HG02623 (cell line): ENCODE results near the gene RPL41.

Experiments used
- ATAC-seq: cut with Tn5 transposase; IDR thresholded peaks from one replicate; pipeline ENCODE4 v1.9.1; 2021; ENCODE audit warnings: moderate library complexity; ENCODE audit not compliant: unreplicated experiment

The RPL41 gene

DNA sequence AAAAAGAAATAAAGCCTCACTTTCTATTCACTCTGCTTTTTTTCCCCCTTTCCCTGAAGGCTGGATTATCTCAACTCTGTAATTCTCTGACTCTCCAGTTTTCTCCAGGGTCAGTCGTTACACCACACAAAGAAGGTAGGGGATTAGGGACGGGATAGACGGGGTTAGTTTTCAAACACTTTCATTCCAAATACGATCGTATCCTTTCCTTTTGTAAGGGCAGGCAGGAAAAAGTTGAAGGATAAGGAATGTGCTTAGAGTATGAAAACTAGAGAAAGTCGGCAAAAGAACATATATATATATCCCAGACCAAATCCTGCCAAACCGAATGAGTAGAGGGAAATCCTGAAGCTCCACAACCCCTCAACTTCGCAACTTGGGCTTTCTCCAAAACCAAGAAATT is 11.1 kb downstream of the RPL41 start:
- no peak for ATAC-seq

DNA sequence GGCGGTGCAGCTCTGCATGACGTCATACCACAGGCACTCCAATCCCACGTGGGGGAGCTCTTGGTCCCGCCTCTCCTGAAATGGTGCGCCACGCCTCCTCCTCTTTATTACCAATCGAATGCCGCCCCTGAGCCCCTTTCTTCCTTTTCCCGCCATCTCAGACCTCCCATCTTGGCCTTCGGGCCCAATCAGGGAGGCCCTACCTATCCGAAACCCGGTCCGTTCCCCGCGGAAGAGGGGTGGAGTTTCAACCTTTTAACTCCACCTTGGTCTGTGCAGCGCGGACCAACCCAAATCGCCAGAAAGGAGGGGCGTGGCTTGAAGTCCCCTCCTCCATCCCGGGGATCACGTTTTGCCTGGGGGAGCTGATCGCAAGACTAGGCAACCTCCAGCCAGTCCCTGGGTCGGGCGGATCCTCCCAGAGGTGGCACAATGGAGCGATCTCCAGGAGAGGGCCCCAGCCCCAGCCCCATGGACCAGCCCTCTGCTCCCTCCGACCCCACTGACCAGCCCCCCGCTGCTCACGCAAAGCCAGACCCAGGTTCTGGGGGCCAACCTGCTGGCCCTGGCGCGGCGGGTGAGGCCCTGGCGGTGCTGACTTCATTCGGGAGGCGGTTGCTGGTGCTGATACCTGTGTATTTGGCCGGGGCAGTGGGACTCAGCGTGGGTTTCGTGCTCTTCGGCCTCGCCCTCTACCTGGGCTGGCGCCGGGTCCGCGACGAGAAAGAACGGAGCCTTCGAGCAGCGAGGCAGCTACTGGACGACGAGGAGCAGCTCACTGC is 11.6 kb downstream of the RPL41 start, which contains the start of gene ESYT1:
Gene ESYT1, plus strand, starts transcription at position 380 of the 782 bp plus-strand sequence. Its CDS starts 53 bp downstream, at position 433.
- peak; percentile 91 for ATAC-seq

DNA sequence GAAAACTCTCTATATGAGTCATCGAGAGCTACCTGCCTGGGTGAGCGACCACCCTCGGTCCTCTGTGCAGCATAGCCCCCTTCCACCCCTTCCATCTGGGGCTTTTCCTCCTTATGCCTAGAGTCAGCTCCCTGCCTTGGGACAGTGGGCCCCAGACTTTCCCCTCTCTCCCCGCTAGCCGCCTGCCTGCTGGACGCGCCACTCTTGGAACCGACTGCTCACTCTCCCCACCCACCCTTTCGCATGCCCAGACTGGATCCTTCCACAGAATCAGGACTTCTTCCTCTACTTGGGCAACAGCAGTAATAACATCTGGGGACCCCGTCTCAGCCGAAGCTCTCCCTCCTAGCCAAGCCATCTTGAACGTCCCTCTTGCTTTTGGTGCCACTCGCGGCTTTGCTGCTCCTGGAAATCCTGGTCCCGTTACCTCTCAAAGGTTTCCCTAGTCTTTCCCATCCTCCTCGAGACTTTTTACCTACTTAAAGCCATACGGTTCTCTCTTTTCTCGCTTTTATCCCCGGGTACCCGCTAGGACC is 12.3 kb downstream of the RPL41 start:
- ATAC-seq: no peak

DNA sequence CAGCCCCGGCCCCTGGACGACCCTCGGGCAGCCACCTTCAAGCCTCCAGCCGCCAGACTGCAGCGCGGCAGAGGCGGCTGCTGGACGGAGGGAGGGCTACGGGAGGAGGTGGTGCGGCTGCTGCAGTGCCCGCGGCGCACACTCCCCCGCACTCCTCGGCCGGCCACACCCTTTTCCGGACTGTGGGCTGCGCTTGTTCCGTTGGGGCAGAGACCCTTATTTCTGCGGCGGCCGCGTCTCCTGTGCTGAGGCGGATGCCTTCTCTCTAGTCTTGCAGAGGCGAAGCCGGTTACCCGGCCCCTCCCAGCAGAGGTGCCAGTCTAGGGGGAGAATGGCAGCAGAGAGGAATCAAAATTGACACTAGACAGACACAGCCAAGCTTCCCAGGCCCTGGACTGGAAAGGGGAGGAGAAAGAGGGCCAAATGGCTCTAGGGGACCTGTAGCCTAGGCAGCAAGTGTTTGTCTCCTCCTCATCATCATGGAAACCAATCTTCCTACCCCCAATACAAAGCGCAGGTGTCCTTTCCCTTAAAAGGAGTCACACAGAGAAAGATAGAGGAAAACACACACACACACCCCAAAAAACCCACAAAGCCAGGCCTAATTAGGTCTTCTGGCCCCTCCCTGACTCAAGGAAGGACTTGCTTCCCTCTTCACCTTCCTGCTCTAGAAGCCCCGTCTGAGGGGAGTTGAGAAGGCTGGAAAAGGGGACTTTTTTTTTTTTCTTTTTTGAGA is 12.9 kb downstream of the RPL41 start:
- peak; percentile 23 for ATAC-seq

DNA sequence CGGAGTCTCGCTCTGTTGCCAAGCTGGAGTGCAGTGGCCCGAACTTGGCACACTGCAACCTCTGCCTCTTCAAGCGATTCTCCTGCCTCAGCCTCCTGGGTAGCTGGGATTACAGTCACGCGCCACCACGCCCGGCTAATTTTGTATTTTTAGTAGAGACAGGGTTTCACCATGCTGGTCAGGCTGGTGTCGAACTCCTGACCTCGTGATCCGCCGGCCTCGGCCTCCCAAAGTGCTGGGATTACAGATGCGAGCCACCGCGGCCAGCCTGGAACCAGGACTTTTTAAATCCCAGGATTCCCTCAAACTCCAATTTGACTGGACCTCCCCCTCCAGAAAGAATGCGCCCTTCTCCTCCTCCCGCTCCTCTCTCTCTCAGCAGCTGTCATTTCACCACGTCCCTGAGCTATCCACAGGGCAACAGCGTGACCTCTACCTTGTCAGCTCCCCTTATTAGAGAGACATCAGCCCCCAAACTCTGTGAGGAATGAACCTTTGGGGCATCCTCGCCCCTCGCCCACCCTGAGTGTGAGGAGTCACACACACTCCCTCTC is 13.6 kb downstream of the RPL41 start:
- no peak for ATAC-seq

DNA sequence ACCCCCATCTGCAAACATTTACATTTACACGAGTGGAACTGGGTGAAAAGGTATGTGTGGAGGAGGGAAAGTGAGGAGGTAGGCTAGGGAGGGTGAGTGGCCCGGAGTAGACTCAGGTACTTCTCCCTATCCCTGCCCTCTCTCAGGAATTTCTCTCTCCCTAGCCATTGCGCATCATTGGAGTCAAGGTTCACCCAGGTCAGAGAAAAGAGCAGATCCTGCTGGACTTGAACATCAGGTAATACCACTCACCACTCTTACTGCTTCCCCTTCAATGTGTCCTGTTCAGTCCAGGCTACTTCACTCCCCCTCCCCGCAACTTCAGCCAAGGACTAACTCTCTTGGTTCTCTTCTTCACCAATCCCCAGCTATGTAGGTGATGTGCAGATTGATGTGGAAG is 14.4 kb downstream of the RPL41 start:
- ATAC-seq: no peak

DNA sequence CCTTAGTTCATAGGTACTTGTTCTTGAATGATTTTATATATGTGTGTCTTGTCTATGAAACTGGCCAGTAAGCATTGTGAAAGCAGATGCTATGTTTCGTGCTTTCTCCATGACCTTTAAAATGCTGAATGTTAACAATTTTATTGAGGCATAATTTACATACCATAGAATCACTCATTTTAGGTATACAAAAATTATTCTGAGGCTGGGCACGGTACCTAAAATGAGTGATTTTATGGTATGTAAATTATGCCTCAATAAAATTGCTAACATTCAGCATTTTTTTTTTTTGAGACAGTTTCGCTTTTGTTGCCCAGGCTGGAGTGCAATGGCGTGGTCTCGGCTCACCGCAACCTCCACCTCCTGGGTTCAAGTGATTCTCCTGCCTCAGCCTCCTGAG is 18.5 kb downstream of the RPL41 start:
- ATAC-seq: no peak

DNA sequence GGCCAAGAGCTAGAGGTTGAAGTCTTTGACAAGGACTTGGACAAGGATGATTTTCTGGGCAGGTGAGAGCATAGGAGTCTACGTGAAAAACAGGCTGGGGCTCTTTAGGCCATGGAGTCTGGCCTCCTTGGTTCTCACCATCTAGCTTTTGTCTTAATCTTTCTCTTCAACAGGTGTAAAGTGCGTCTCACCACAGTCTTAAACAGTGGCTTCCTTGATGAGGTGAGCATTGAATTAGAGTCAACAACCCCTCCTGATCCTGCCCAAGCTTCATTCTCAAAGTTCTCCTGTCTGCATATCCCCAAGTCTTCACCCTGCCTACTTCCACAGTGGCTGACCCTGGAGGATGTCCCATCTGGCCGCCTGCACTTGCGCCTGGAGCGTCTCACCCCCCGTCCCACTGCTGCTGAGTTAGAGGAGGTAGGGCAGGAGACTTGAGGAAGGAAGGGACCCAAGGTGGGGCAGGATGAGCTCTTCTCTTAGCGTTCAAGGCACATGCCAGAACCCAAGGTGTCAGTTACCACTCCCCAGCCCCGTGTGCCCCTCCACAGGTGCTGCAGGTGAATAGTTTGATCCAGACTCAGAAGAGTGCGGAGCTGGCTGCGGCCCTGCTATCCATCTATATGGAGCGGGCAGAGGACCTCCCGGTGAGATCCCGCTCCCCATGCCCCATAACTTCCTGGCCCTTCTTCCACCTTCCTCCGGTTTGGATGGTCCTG is 21.6 kb downstream of the RPL41 start:
- ATAC-seq: no peak

DNA sequence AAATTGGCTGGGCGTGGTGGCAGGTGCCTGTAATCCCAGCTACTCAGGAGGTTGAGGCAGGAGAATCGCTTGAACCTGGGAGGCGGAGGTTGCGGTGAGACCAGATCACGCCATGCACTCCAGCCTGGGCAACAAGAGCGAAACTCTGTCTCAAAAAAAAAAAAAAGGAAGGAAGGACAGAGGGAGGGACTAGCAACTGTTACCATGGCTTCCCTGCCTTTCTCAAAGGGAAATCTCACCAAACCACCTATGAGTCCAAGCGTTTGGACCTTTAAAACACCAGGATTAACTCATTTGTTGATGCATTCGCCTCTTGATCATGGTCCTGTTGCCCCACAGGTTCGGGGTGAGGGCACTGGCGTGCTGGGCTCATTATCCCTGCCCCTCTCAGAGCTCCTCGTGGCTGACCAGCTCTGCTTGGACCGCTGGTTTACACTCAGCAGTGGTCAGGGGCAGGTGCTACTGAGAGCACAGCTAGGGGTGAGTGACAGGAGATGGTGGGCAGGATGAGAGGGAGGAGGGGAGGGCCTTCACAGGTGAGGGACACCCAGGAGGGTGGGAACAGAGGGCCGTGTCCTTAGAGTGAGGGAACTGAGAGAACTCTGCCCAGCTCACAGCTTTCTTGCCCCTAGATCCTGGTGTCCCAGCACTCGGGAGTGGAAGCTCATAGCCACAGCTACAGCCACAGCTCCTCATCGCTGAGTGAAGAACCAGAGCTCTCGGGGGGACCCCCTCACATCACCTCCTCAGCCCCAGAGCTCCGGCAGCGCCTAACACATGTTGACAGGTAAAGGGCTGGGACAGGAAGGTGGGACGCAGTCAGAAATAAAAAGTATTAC is 25.7 kb downstream of the RPL41 start:
- no peak for ATAC-seq

DNA sequence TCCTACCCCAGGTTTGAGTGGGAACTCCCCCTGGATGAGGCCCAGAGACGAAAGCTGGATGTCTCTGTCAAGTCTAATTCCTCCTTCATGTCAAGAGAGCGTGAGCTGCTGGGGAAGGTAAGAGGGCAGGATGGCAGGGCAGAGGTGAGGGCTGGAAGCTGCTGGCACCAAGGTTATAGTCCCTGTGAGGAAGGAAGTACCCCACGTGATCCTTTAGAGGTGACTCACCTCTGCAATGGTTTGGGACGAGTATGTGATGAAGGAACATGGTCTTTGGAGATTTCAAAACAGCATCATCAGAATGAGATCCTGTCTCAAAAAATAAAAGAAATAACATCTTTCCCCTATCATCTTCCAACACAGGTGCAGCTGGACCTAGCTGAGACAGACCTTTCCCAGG is 26.8 kb downstream of the RPL41 start:
- no peak for ATAC-seq

DNA sequence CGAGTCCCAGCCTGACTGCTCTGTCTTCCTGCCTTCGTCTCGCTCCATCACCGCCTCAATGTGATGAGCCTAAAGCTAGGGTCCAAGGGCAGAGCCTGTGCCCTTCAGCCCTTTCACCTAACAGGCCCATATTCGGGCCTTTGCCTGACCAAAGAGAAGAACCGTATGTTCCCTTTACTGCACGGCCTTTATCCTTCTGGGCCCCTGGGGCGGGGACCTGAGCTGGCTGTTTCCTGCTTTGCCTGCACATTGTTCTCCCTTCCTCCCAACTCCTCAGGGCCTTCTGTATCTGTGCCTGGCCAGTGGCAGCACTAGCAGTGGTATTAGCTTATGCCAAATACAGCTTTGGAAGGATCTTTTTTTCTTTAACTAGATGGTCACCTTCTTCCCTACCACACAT is 27.4 kb downstream of the RPL41 start:
- ATAC-seq: no peak

DNA sequence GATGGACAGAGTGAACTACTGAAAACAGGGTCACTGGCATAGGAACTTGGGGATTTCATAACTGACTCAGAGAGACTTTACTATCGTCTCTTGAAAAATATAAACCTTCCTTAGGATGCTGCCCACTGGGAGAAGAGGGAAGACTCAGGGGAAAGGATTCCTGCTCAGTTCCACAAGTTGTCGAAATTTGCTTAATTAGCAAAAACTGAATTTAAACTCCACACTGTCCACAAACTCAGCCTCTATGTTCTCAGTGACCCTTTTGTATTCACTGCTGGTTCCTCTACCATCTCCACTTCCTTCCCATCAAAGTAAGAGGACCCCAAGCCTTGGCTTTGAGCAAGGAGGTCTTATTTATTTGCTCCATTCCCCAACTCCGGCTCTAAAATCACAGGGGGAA is 28.8 kb downstream of the RPL41 start:
- no peak for ATAC-seq

DNA sequence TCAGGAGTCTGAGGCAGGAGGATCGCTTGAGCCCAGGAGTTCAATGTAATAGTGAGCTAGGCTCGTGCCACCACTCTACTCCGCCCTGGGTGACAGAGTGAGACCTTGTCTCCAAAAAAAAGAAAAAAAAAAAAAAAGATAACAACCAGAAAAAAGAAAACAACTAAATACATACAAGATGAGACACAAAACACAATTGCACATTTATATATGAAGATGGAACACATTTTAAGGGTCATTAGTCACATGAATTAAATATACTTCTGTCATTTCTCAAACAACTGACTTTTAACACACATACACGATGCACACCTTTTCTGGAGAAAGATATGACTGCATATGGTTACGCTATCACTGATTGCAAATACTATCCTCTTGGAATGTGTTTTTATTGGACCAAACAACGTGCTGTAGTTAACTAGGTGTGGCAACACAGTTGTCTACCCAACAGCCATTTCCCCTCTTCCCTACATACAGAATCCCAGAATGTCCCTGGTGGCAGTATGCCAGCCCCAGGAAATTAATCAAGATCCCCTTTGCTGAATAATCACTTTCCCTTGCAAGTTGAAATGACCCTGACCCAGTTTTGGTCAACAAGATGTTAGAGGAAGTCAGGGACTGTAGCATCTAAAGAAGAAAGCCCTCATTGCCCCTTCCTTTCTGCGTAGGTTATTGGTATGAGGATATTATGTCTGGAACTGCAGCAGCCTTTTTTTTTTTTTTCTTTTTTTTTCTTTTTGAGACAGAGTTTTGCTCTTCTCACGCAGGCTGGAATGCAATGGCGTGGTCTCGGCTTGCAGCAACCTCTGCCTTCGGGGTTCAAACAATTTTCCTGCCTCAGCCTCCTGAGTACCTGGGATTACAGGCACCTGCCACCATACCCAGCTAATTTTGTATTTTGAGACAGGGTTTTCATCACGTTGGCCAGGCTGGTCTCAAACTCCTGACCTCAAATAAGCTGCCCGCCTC is 30.3 kb downstream of the RPL41 start:
- no peak for ATAC-seq

DNA sequence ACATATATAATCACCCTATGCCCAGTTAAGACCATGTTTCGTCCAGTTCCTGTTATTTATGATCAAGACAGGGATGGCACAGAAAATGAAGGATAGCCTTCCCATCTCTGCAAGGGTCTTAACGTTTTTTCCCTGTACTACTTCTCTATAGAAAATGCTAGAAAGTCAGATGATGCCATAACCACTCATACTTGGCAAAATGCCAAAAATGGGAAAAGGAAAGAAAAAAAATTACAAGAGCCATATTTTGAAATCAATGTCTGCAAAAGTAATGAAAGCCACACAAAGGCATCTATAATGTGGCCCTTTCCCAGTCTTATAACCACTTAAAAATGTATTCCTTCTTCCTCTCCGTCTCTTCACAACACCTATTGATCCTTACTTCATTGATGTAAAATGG is 34.1 kb downstream of the RPL41 start:
- ATAC-seq: no peak

DNA sequence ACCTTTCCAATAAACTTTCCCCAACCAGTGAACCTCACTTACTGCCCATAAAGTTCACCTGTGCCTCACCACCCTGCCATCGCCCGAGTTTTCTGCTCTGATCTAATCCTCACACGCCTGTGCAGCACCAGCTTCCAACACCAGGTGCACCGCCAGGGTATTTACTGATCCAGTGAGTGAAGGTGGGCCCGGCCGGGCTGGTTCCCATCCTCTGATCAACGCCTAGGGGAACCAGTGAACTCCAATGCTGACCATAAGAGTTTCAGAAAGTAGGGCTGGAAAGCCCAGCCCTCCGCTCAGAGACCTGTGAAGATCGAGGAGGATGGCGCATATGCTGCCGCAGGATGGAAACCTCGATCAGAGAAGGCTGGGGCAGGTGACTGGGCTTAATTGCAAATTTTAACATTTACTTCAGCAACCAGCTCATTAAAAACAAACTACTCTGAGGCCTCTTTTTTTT is 35.3 kb downstream of the RPL41 start:
- peak; percentile 37 for ATAC-seq

DNA sequence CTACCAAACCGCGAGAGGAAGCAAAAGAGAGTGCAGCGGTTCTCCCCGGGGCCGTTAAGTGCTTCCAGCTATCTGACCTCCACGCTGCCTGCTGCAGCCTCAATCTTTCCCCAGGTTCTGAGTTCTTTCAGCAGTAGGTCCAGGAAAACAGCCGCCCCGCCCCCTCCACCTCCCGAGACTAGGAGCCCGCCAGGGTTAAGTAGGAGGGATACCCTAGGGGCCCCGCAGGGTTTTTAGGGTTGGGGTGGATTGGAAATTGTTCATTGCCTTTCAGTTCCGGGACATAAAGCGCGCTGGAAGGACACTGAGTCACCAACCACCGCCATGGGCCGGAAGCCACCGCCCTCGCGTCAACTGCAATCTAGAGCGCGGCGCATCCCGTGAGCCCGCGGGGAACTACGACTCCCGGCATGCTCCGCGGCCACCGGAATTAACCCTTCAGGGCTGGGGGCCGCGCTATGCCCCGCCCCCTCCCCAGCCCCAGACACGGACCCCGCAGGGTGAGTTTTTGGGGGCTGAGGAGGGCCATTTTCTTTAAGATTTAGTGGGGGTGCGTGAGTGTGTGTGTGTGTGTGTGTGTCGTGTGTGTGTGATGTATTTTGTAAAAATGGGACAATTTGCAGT is 35.8 kb downstream of the RPL41 start, which contains the start of gene MYL6B:
Gene MYL6B, plus strand, starts transcription at position 456 of the 624 bp plus-strand sequence. CDS start 1,332 bp downstream, outside the sequence.
- ATAC-seq: peak; percentile 80

DNA sequence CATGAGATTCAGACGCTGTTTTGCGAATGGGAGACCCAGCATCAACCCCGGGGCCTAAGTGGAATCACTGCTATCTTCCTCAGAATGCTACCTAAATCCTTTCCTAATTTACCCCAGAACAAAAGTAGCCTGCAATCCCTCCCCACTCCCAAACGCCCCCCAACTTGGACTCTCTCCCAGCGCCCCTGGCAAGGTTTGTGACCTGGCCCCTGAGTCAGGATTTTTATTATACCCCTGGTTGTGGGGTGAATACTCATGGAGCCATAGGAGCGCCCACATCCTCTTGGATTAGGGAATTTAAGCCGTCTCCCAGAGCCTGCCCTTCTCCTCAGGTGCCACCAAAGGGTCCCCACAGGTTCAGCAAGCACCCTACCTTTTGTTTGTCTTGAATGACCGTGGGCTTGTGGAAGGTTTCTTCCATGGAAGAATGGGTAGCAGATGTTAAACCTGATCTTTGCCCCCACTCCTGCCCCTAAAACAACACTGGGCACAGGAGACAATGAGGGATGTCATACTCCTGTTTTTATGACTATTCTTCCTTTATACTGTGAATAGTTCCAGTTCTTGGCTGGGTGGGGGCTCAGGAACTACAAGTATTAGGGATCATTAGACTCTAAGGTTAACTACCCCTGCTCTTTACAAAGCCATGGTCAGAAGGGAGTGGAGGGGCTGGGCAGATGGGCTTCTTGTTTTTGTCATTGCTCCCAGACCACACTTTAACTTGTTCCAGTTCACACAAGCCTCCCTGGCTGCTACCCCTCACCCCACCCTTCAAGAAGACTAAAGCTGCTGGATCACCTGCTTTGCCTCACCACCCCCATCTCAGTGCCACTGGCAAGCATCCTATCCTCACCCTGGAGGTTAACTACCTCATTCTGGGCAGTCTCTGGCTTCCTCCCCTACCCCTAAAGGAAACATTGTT is 36.6 kb downstream of the RPL41 start:
- no peak for ATAC-seq
